ENCODE results near the gene RRP8.

Gene RRP8

GRCh38 chr11:6567371-6567745, 36.1 kb downstream of the RRP8 start:
- DNase-seq (ENCODE audit: low spot score), result no peak

GRCh38 chr11:6566704-6567370, 36.6 kb downstream of the RRP8 start:
- DNase-seq (ENCODE audit: low spot score), result no peak

GRCh38 chr11:6565988-6566703, 37.3 kb downstream of the RRP8 start:
- no peak for DNase-seq (ENCODE audit: low spot score)

- DNase-seq (ENCODE audit: low spot score), result no peak
Measured at GRCh38 chr11:6565325-6565724, 38.1 kb downstream of the RRP8 start.

- DNase-seq (ENCODE audit: low spot score), result no peak
Measured at GRCh38 chr11:6563667-6564066, 39.7 kb downstream of the RRP8 start.

GRCh38 chr11:6563121-6563619, 40.2 kb downstream of the RRP8 start:
- DNase-seq (ENCODE audit: low spot score), result no peak

- no peak for DNase-seq (ENCODE audit: low spot score)
Measured at GRCh38 chr11:6561288-6561687, 42.1 kb downstream of the RRP8 start.

- no peak for DNase-seq (ENCODE audit: low spot score)
Measured at GRCh38 chr11:6559369-6559768, 44.0 kb downstream of the RRP8 start.

GRCh38 chr11:6557761-6558674, 45.4 kb downstream of the RRP8 start:
- no peak for DNase-seq (ENCODE audit: low spot score)

GRCh38 chr11:6557063-6557462, 46.4 kb downstream of the RRP8 start:
- DNase-seq (ENCODE audit: low spot score), result no peak

- no peak for DNase-seq (ENCODE audit: low spot score)
Measured at GRCh38 chr11:6556139-6556949, 47.1 kb downstream of the RRP8 start.

GRCh38 chr11:6554828-6555706, 48.3 kb downstream of the RRP8 start:
- DNase-seq (ENCODE audit: low spot score), result no peak

- DNase-seq (ENCODE audit: low spot score), result no peak
Measured at GRCh38 chr11:6553634-6554033, 49.8 kb downstream of the RRP8 start.

GRCh38 chr11:6548641-6549040, 54.8 kb downstream of the RRP8 start:
- no peak for DNase-seq (ENCODE audit: low spot score)

GRCh38 chr11:6548121-6548520, 55.3 kb downstream of the RRP8 start:
- no peak for DNase-seq (ENCODE audit: low spot score)

GRCh38 chr11:6547177-6547576, 56.2 kb downstream of the RRP8 start:
- DNase-seq (ENCODE audit: low spot score), result no peak

- DNase-seq (ENCODE audit: low spot score), result no peak
Measured at GRCh38 chr11:6546735-6547134, 56.7 kb downstream of the RRP8 start.

- no peak for DNase-seq (ENCODE audit: low spot score)
Measured at GRCh38 chr11:6545917-6546605, 57.4 kb downstream of the RRP8 start.
